ENCODE measurements around the gene SLC10A3. TPM values are rescaled to one million over a fixed set of nuclear protein-coding genes. Genes with fewer than 3 reads are reported as not detected.

Gene SLC10A3
- total and polyA plus RNA-seq, 2 of the 13 experiments (the other 11 are each of a cell fraction or from before 2014, with no cell fraction given): 10.1 to 11.5 TPM

DNA sequence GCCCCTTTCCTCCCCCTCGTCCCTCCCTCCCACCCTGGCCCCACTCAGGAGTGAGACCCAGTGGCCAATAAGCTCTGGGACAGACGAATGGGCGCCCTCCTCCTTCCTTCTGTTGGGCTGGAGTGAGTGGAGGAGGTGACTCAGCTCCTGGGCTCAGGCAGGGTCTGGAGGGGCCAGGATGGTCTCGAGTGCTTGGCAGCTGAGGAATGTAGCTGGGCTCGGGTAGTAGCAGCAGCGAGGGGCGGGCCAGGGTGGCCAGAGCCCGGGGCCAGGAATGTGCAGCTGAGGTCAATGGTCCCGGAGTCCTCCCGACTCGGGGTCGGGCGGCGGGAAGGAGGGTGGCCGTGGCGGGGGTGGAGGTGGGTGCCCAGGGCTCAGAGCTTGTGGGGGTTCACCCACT is 41.2 kb upstream of the SLC10A3 start:
- no peak overlapping the region for H3K4me3 ChIP-seq (replicated peaks in 1 of 3; ENCODE audit: insufficient read depth in 1 of 3, low read depth in 2 of 3, low read length in 3 of 3)
- intact Hi-C loops (cut with micrococcal nuclease; ENCODE audit: unreplicated experiment): no loop called here
- no peaks in the 10 kb centered on the region for H3K79me2 ChIP-seq (ENCODE audit: insufficient read depth, low read length)
- peaks cover 36% of the 10 kb centered on the region for H3K4me1 ChIP-seq (ENCODE audit: insufficient read depth, low read length)
- peaks cover 4 to 13% of the 10 kb centered on the region in 2 experiments; a peak in 3 of 5 replicates for H3K36me3 ChIP-seq (replicated peaks in 1 of 2; ENCODE audit: control insufficient read depth in 1 of 2, insufficient read depth in 2 of 2, low read length in 2 of 2)
- no peaks in the 10 kb centered on the region for H3K27me3 ChIP-seq (ENCODE audit: control insufficient read depth in 1 of 2, insufficient read depth in 2 of 2, low read length in 2 of 2)
- DNase-seq (ENCODE audit: low spot score) (no peak), ATAC-seq (no peak), FAIRE-seq (no peak)
- no peak overlapping the region for H3K27ac ChIP-seq (ENCODE audit: extremely low read length, insufficient read depth, low read length)
- BruUV-seq (replicated peaks): no TSS peak
- no CpG with 5 or more reads among the region's 16 CpGs for WGBS (ENCODE audit: low lambda C conversion rate)
- H4K20me1 ChIP-seq (ENCODE audit: insufficient read depth, low read length): no peaks in the 10 kb centered on the region
- H3K9me3 ChIP-seq (ENCODE audit: low read length): no peaks in the 10 kb centered on the region
- in situ Hi-C loops (cut with HindIII; ENCODE audit: extremely low pct_ligation_motif_present, low pct_unique_long_range_greater_than_20kb): loop anchor here (25.0 kb wide), 1 partner anchor 119 kb away; the partner anchor contains the start of genes DNASE1L1 and TAFAZZIN
- ChIA-PET POLR2A (interaction anchor here (0.9 to 6.0 kb wide), 4 partner anchors 10 to 134 kb away, joined by 3 to 38 read pairs (median 5); partner anchors contain the start of genes DNASE1L1 and RPL10), CTCF (ENCODE audit: low intra/inter-chr PET ratio, low total read pairs) (no interaction called here)
- TF ChIP-seq ZNF615 (CRISPR knock-in tag; IDR thresholded peaks at IDR 0.05; ENCODE audit: borderline replicate concordance): no peak
- no peak for TF ChIP-seq ZNF558 (CRISPR knock-in tag; IDR thresholded peaks at IDR 0.05; ENCODE audit: borderline replicate concordance)
- TF ChIP-seq ZNF225 (CRISPR knock-in tag; IDR thresholded peaks at IDR 0.05): no peak
- TF ChIP-seq PHF5A (CRISPR knock-in tag; IDR thresholded peaks at IDR 0.05; ENCODE audit: low read depth, unreplicated experiment): no peak
- no peak for TF ChIP-seq GLI4 (CRISPR knock-in tag; IDR thresholded peaks at IDR 0.05; ENCODE audit: borderline replicate concordance)
- TF ChIP-seq MZF1 (CRISPR knock-in tag; IDR thresholded peaks at IDR 0.05; ENCODE audit: borderline replicate concordance): no peak
- TF ChIP-seq ZSCAN25 (CRISPR knock-in tag; IDR thresholded peaks at IDR 0.05): no peak
- no peak for TF ChIP-seq ZSCAN30 (CRISPR knock-in tag; IDR thresholded peaks at IDR 0.05)
- TF ChIP-seq ZNF205 (CRISPR knock-in tag; IDR thresholded peaks at IDR 0.05): no peak
- TF ChIP-seq ZNF652 (CRISPR knock-in tag; IDR thresholded peaks at IDR 0.05; ENCODE audit: borderline replicate concordance, low read depth): no peak
- TF ChIP-seq ZNF501 (CRISPR knock-in tag; IDR thresholded peaks at IDR 0.05): no peak
- TF ChIP-seq, protein P1, sequence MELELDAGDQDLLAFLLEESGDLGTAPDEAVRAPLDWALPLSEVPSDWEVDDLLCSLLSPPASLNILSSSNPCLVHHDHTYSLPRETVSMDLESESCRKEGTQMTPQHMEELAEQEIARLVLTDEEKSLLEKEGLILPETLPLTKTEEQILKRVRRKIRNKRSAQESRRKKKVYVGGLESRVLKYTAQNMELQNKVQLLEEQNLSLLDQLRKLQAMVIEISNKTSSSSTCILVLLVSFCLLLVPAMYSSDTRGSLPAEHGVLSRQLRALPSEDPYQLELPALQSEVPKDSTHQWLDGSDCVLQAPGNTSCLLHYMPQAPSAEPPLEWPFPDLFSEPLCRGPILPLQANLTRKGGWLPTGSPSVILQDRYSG (CRISPR knock-in tag; IDR thresholded peaks at IDR 0.05): no peak
- TF ChIP-seq, protein P2, sequence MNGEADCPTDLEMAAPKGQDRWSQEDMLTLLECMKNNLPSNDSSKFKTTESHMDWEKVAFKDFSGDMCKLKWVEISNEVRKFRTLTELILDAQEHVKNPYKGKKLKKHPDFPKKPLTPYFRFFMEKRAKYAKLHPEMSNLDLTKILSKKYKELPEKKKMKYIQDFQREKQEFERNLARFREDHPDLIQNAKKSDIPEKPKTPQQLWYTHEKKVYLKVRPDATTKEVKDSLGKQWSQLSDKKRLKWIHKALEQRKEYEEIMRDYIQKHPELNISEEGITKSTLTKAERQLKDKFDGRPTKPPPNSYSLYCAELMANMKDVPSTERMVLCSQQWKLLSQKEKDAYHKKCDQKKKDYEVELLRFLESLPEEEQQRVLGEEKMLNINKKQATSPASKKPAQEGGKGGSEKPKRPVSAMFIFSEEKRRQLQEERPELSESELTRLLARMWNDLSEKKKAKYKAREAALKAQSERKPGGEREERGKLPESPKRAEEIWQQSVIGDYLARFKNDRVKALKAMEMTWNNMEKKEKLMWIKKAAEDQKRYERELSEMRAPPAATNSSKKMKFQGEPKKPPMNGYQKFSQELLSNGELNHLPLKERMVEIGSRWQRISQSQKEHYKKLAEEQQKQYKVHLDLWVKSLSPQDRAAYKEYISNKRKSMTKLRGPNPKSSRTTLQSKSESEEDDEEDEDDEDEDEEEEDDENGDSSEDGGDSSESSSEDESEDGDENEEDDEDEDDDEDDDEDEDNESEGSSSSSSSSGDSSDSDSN (CRISPR knock-in tag; IDR thresholded peaks at IDR 0.05): no peak
- no peak for TF ChIP-seq ZNF207 (IDR thresholded peaks at IDR 0.05; ENCODE audit: borderline replicate concordance)
- no peak for TF ChIP-seq PLRG1 (conservative IDR thresholded peaks at IDR 0.05)
- no peak for TF ChIP-seq SP2 (CRISPR knock-in tag; IDR thresholded peaks at IDR 0.05)
- TF ChIP-seq ZNF317 (CRISPR knock-in tag; IDR thresholded peaks at IDR 0.05): no peak
- TF ChIP-seq, protein P3, sequence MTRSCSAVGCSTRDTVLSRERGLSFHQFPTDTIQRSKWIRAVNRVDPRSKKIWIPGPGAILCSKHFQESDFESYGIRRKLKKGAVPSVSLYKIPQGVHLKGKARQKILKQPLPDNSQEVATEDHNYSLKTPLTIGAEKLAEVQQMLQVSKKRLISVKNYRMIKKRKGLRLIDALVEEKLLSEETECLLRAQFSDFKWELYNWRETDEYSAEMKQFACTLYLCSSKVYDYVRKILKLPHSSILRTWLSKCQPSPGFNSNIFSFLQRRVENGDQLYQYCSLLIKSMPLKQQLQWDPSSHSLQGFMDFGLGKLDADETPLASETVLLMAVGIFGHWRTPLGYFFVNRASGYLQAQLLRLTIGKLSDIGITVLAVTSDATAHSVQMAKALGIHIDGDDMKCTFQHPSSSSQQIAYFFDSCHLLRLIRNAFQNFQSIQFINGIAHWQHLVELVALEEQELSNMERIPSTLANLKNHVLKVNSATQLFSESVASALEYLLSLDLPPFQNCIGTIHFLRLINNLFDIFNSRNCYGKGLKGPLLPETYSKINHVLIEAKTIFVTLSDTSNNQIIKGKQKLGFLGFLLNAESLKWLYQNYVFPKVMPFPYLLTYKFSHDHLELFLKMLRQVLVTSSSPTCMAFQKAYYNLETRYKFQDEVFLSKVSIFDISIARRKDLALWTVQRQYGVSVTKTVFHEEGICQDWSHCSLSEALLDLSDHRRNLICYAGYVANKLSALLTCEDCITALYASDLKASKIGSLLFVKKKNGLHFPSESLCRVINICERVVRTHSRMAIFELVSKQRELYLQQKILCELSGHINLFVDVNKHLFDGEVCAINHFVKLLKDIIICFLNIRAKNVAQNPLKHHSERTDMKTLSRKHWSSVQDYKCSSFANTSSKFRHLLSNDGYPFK (CRISPR knock-in tag; IDR thresholded peaks at IDR 0.05; ENCODE audit: borderline replicate concordance): no peak
- no peak for TF ChIP-seq SMAD9 (CRISPR knock-in tag; IDR thresholded peaks at IDR 0.05)
- H2AFZ ChIP-seq (ENCODE audit: low read length): no peak overlapping the region
- no peak overlapping the region for H3K9ac ChIP-seq (ENCODE audit: insufficient read depth, low read depth, low read length)
- no peak overlapping the region for H3K4me2 ChIP-seq (ENCODE audit: low read depth, low read length)

Data from HepG2 (cell line).